NCI-H2227 treated with DMSO at 0.1 percent for 48 hours (cell line): ENCODE results near the gene RBM18.
A peak's percentile ranks its signal among the peaks of the same experiment; 100 is the strongest.

Experiments
- DNase-seq: peaks from one replicate; lab custom pipeline; 2025; lab: John Stamatoyannopoulos, UW

RBM18 gene

DNA sequence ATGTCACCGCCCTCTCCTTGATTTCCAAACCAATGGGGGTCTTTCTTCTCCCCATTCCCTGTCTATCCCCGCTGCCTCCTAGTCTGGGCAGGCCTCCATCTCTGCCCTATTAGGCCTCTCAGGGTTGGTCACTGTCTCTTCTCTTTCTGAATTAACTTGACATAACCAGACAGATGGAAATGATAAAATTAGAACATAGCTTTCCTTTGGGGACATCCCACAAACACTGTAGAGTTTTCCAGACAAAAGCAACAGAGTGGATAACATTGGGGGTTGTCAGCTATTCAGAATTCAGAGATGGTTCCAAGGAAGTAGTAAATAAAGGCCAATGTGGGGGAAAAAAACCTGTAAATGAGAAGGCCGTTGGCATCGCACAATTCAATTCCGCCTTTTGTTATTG, 60.6 kb downstream of the RBM18 start:
- no peak for DNase-seq

DNA sequence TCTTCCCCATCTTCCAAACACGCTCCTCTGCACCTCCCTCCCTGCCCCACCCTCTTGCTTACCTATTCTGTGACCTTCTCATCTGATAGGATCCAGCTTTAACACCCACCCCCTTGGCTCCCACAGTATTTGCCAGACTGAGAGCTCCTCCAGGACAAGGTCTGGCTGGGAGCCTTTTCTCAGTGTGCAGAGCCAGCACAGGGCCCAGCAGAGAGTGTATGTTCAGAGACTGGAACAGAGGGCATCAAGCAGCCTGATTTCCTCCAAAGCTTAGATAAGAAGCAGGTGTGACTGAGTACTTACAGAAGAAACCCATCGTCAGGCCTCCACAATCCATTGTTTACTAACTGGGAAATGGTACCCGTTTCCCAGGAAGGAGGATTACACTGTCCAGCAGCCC, 62.5 kb downstream of the RBM18 start:
- DNase-seq, result no peak

DNA sequence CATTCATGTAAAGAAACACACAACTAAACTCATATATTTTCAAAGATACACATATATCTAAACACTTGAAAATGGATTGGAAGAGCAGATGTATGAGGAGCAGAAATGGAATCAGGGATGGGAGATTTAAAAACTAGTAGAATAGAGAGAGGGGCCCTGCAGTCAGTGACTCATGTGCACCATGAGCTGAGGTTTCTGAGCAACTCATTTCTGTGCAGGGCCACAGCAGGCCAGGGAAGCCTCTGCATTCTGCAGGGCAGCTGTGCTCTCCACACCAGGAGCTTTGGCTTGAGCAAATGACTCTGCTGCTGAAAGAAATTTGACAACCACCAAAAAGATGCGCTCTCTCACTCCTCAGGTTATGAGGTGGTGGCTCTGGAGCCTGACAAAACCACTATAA, 63.0 kb downstream of the RBM18 start:
- DNase-seq, result no peak

DNA sequence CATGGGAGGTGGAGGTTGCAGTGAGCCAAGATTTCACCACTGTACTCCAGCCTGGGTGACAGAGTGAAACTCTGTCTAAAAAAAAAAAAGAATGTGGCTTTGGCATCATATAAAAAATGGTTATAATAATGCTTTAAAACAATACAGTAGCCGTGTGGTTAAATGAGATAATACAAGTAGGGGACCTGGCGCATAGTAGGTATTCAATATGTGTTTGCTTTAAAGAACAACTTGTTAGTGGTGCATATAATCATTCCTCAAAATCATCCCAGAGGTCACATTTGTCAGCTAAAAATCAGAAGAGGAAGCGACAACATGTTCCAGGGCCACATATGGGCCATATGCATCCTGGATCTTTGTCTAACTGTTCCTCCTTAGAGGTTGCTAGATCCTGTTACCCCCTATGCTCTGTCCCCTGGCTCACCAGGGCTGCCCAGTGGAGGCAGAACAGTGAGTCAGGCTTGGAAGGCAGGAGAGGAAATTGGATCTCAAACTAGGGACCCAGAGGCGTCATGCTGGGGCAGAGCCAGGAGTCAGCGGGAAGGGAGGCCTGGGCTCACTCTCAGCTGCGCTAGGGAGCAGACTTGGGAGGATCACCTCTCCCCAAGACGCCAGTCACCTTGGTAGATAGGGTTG, 63.6 kb downstream of the RBM18 start:
- DNase-seq, result no peak

DNA sequence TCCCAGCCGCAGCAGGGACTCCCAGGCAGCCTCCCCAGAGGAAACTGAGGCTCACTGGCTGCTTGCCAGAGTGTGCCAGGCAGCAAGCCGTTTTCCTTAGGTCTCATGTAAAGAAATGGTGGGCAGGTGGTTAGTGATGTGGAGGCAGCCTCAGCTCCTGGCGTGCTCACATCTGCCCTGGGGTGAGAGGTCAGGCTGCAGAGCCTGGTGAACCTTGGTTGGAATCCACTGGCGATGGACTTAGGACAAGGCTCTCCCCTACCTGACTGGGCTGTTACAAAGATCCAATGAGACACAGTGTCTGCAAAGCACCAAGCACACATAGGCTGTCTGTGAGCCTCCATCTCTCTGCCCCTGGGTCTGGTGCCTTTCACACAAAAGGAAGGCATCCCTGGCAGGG, 66.8 kb downstream of the RBM18 start:
- DNase-seq, result no peak

DNA sequence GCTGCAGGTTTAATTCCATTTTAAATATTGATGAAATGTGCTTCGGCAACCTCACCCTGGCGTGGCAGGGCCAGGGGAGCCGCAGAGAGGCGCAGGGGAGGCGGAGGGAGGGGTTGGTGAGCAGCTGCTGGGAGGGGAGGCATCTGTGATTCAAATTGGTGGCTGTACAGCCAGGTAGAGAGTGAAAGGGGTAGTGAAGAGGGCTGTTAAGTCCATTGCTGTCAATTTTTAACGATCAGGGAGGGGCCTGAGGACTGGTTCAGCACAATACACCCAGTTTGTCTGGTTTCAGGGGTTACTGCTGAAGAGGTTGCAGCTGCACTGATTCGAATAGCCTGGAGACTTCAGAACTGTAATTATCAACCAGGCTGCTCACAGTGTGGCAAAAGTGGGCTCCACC, 67.2 kb downstream of the RBM18 start:
- peak; percentile 86 for DNase-seq

DNA sequence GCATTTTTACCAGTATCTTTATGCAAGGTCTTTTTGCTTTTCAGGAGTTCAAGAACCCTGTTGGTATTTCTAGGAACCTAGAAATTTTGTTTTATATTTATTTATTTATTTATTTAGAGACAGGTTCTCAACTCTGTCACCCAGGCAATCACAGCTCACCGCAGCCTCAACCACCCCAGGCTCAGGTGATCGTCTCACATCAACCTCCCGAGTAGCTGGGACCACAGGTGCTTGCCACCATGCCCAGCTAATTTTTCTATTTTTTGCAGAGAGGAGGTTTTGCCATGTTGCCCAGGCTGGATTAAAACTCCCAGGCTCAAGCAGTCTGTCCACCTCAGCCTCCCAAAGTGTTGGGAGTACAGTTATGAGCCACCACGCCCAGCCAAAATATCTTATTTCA, 68.8 kb downstream of the RBM18 start:
- no peak for DNase-seq

DNA sequence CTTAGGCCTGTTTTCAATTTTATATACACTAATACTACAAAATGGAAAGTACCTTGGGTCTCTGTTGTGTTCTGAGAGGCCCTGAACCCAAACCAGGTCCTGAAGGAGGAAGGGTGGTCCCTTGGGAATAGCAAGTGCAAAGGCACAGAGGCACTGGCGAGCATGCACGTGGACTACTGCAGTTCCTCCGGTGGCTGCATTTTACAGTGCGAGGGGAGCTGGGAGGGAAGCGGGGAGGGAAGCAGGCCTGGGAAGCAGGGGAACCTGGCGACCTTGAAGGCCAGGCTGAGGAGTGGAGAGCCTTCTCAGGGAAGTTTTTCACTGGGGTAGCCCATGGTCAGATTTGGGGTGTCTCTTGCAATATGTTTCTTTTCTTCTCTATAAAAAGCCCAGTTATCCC, 71.0 kb downstream of the RBM18 start:
- no peak for DNase-seq

DNA sequence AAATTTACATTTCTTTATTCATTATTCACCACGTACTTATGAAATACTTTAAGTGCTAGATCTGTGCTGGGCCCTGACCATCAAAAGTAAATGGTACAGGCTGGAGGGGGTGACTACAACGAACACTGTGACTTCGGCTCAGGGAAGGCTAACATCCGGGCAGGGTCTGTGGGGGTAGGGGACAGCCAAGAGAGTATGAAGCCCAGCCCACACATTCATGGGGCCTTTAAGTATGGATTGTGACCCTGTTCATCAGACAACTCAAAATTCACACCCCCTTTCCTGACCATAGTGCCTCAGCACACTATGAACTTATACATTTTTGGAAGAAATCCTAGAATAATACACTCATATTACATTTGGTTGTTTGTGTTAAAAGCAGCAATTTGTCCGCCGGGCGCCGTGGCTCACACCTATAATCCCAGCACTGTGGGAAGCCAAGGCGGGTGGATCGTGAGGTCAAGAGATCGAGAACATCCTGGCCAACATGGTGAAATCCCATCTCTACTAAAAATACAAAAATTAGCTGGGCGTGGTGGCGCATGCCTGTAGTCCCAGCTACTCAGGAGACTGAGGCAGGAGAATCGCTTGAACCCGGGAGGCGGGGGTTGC, 71.6 kb downstream of the RBM18 start:
- peak; percentile 46 for DNase-seq

DNA sequence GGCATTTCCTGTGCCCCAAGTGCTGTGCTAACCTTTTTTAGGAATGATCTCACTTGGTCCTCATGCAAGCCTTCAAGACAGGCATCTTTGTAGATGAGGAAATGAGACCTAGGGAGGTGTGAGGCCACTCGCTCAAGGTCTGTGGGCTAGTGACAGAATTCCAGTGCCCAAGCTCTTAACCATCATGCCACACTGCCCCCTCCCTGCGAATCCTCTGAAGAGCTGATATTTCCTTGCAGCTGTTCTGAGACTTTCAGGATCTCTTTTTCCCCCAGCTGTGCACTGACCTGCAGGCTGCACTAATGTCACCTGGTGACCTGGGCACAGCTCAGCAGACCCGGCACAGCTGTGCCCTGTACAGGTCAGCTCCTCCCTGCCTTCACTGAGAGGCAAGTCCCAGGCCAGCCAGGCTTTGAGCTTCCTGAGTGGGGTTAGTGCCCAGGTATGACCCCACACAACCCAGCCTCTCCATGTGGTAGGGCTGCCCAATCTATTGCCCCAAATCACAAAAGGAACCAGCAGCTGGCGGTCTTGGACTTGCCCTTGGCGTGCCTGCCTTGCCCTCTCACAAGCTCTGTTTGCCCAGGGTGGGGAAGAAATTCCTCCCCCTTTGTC, 72.3 kb downstream of the RBM18 start:
- DNase-seq, result no peak

DNA sequence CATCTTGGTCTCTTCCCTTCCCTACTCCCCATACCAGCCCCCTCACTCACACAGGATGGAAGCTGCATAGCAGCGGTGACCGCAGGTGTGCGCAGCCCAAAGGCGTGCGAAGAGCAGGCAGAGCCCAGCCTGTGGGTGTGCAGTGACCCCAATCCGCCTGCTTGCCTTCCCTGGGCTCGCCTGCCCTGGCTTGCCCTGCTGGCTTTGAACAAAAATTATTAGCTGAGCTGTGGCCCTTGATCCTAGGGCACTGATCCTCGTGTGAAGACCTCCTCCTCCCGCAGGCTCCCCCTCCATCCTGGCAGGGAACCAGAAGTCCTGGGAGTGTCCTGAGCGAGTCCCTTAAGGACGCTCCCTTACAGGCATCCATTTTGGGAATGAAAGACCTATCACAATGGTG, 73.1 kb downstream of the RBM18 start:
- DNase-seq, result no peak

DNA sequence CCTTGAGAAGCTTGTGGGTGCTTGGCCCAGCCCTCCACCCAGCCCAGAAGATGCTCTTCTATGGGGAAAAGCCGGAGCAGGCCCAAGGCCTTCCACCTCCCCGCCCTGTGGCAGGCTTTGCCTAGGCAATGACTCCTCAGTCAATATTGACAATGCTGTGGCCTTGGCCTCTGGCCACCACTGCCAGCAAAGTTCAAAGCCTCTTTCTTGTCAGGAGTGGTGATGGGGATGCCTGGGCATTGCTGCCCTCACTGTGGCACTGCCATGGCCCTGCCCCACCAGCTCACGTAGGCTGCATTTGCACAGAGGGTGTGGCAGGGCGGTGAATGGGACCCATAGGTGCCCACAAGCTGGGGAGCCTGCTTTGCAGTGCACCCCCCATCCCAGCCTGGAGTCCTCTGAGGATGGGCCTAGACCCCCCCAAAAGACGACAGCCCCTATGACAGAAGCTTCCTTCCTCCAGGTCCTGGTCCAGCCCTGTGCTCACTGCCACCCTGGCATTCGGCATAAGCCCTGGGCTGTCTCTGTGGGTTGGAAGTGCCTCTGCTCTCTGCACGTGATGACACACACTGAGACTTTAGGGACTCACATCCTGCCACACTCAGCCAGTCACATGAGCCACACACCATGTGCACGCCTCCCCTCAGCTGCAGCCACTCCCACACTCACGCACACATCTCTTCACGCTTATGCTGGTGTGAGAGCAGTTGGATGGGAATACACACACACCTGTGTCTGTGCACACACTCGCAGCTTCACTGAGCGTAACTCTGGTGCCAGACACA, 73.9 kb downstream of the RBM18 start:
- DNase-seq, result no peak

DNA sequence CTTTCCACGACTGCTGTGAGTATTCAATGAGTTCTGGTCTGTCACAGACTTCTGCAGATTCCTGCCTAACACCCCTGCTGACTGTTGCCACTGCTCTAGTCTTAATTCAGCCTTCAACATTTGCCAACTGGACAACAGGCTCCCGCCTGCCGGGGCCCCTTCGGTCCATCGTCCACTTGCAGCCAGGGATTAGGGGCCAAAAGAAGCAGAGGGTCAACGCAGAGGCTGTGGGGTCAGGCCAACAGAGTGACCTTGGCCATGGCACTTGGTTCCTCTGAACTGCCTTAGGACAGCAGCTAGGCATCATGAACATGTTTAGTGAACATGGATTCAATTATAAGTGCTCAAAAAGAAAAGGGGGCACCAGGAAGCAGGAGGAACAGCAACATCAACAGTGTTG, 76.3 kb downstream of the RBM18 start:
- no peak for DNase-seq
